Breast epithelium (tissue), 4 donors: Measurements from ENCODE around the gene PPP3R2. TPM values are rescaled to one million over a fixed set of nuclear protein-coding genes. Genes with fewer than 3 reads are reported as not detected.

Experiments used
- DNase-seq, 2 donors: peaks; one replicate each; pipeline ENCODE4 v3.0.0-alpha.2; 2019; ENCODE audit warnings: low spot score in 2 of 2
- H3K27ac ChIP-seq, 2 donors: fragments of 200-600 bp; sonication (generic) in 1 of 2; one replicate each; pipeline ENCODE4 v1.5.1; 2016 to 2019; ENCODE audit warnings: mild to moderate bottlenecking in 1 of 2
- H3K27me3 ChIP-seq, 2 donors: fragments of 200-600 bp; sonication (generic) in 1 of 2; one replicate each; pipeline versions ENCODE4 v1.5.1 to v1.6.0; 2017 to 2019; ENCODE audit warnings: control low read depth in 1 of 2, mild to moderate bottlenecking in 1 of 2
- H3K36me3 ChIP-seq: fragments of 200-600 bp; one replicate; pipeline ENCODE4 v1.5.1; 2019
- H3K4me1 ChIP-seq, 2 donors: fragments of 200-600 bp; sonication (generic); one replicate each; pipeline ENCODE4 v1.5.1; 2016 to 2019; ENCODE audit warnings: control low read depth in 1 of 2
- H3K4me3 ChIP-seq, 3 donors: fragments of 200-600 bp; sonication (generic); 1 replicate in 2 of 3; 2 replicates in 1 of 3; pipeline ENCODE4 v1.5.1; 2016 to 2019; ENCODE audit warnings: mild to moderate bottlenecking in 3 of 3, moderate library complexity in 2 of 3
- H3K9me3 ChIP-seq, 2 donors: fragments of 200-600 bp; sonication (generic) in 1 of 2; one replicate each; pipeline ENCODE4 v1.5.1; 2016 to 2019; ENCODE audit warnings: control low read depth in 1 of 2
- CTCF ChIP-seq, 3 donors: fragments of 450-650 bp; IDR thresholded peaks; one replicate each; pipeline ENCODE4 v1.5.1; 2016 to 2017; ENCODE audit warnings: antibody characterized with exemption in 3 of 3, mild to moderate bottlenecking in 3 of 3, moderate library complexity in 3 of 3
- POLR2A ChIP-seq: fragments of 450-650 bp; IDR thresholded peaks from one replicate; pipeline ENCODE4 v1.6.1; 2016; ENCODE audit warnings: antibody characterized with exemption, mild to moderate bottlenecking, moderate library complexity
- POLR2AphosphoS5 ChIP-seq, 3 donors: sonication (generic); formaldehyde crosslinking; IDR thresholded peaks; one replicate each; pipeline ENCODE4 v1.6.1; 2017; ENCODE audit warnings: antibody characterized with exemption in 3 of 3
- intact Hi-C: fragments of 100-400 bp; cut with DNase I; formaldehyde crosslinking; loops from one replicate; pipeline ENCODE4 v1.15.1; 2023; ENCODE audit warnings: low total_unique reads
- total RNA-seq, 3 donors: library from RNA; depleted of rRNA; stranded (reverse); fragments of >200 nt; gene quantifications; one replicate each; pipeline ENCODE4 v1.1.0, GENCODE V29; 2016

PPP3R2 gene
- total RNA-seq, 3 donors from 2014 or later = not detected

GRCh38 chr9:101634741-101635409 lies 40.1 kb upstream of the PPP3R2 start:
- Histone ChIP-seq H3K9me3 (no peaks in the 10 kb centered on the region), H3K4me3 (no peak overlapping the region), H3K4me1 (no peaks in the 10 kb centered on the region), H3K27ac (no peak overlapping the region), H3K27me3 (no peaks in the 10 kb centered on the region), H3K36me3 (no peaks in the 10 kb centered on the region)
- intact Hi-C loops = no loop called here
- DNase-seq = no peak
- TF ChIP-seq POLR2A (no peak), CTCF (IDR thresholded peaks at IDR 0.05) (no peak), POLR2AphosphoS5 (IDR thresholded peaks at IDR 0.05) (no peak)

- TF ChIP-seq POLR2AphosphoS5 (IDR thresholded peaks at IDR 0.05) (no peak), CTCF (IDR thresholded peaks at IDR 0.05) (no peak), POLR2A (no peak)
- no peaks in the 10 kb centered on the region for H3K4me1 ChIP-seq
- H3K27ac ChIP-seq = no peak overlapping the region
- no peak overlapping the region for H3K4me3 ChIP-seq
- H3K36me3 ChIP-seq = no peaks in the 10 kb centered on the region
- no peaks in the 10 kb centered on the region for H3K9me3 ChIP-seq
- no peaks in the 10 kb centered on the region for H3K27me3 ChIP-seq
- intact Hi-C loops = no loop called here
- DNase-seq = no peak
These were observed 37.8 kb upstream of the PPP3R2 start for GRCh38 chr9:101632611-101633010.

GRCh38 chr9:101631892-101632291 lies 37.1 kb upstream of the PPP3R2 start:
- no peak overlapping the region for H3K4me3 ChIP-seq
- H3K27ac ChIP-seq = no peak overlapping the region
- TF ChIP-seq POLR2AphosphoS5 (IDR thresholded peaks at IDR 0.05) (no peak), CTCF (IDR thresholded peaks at IDR 0.05) (no peak), POLR2A (no peak)
- H3K27me3 ChIP-seq = no peaks in the 10 kb centered on the region
- H3K36me3 ChIP-seq = no peaks in the 10 kb centered on the region
- no peaks in the 10 kb centered on the region for H3K4me1 ChIP-seq
- H3K9me3 ChIP-seq = no peaks in the 10 kb centered on the region
- intact Hi-C loops = no loop called here
- DNase-seq = no peak

GRCh38 chr9:101629636-101630035 lies 34.9 kb upstream of the PPP3R2 start:
- TF ChIP-seq POLR2AphosphoS5 (IDR thresholded peaks at IDR 0.05) (no peak), POLR2A (no peak), CTCF (IDR thresholded peaks at IDR 0.05) (no peak)
- no peaks in the 10 kb centered on the region for H3K27me3 ChIP-seq
- H3K4me1 ChIP-seq = no peaks in the 10 kb centered on the region
- no peak for DNase-seq
- no peak overlapping the region for H3K27ac ChIP-seq
- intact Hi-C loops = no loop called here
- H3K36me3 ChIP-seq = no peaks in the 10 kb centered on the region
- no peaks in the 10 kb centered on the region for H3K9me3 ChIP-seq
- H3K4me3 ChIP-seq = no peak overlapping the region

- DNase-seq = no peak
- Histone ChIP-seq H3K36me3 (no peaks in the 10 kb centered on the region), H3K4me3 (no peak overlapping the region), H3K27me3 (no peaks in the 10 kb centered on the region), H3K27ac (no peak overlapping the region), H3K9me3 (no peaks in the 10 kb centered on the region), H3K4me1 (no peaks in the 10 kb centered on the region)
- intact Hi-C loops = no loop called here
- no peak for TF ChIP-seq CTCF (IDR thresholded peaks at IDR 0.05)
- TF ChIP-seq POLR2A = no peak
- no peak for TF ChIP-seq POLR2AphosphoS5 (IDR thresholded peaks at IDR 0.05)
These were observed 33.4 kb upstream of the PPP3R2 start for GRCh38 chr9:101628173-101628572.
